GM12892 (cell line): Measurements from ENCODE around the gene PDE7B.
"Not testable (repeated sequence)": the region's sequence is repeated elsewhere in the genome, so short reads cannot be mapped to it uniquely, and the experiment has no call there.

ENCODE experiments used
- DNase-seq: peaks from one replicate; pipeline ENCODE4 v3.0.0; 2011; ENCODE audit not compliant: insufficient read length
- FAIRE-seq: peaks from 2 replicates; lab custom pipeline; 2011; peaks lifted over from hg19 to GRCh38; lab: Jason Lieb, UNC
- POLR2A ChIP-seq: IDR thresholded peaks from 2 replicates; pipeline ENCODE4 v1.6.1; 2011; ENCODE audit warnings: low read depth, low read length, control low read depth
- POLR2AphosphoS5 ChIP-seq: IDR thresholded peaks from 2 replicates; pipeline ENCODE4 v1.6.1; 2011; ENCODE audit warnings: low read depth, low read length, control low read depth
- TAF1 ChIP-seq: IDR thresholded peaks from 2 replicates; pipeline ENCODE4 v1.6.1; 2011; ENCODE audit warnings: low read depth, mild to moderate bottlenecking, control low read depth, low read length, borderline replicate concordance

The PDE7B gene

DNA sequence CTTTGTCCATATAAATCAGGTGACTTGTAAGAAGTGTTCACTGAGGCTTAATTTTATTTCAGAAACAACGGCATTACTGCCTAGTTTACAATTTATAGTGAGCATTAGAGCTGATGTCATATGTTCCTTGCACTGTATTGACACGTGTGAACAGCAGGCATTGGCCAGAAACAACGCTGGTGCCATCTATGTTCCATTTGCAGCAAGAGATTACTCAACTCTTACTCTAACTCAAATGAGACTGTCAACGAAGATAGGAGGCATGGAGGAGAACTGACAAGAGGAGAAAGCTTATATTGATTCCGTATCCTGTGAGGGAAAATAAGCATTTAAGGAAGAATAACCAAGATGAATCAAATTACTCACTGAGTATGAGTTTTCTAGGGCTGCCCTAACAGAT lies 350.2 kb downstream of the PDE7B start:
- TF ChIP-seq POLR2A (no peak), TAF1 (no peak), POLR2AphosphoS5 (no peak)
- FAIRE-seq (no peak), DNase-seq (no peak)

DNA sequence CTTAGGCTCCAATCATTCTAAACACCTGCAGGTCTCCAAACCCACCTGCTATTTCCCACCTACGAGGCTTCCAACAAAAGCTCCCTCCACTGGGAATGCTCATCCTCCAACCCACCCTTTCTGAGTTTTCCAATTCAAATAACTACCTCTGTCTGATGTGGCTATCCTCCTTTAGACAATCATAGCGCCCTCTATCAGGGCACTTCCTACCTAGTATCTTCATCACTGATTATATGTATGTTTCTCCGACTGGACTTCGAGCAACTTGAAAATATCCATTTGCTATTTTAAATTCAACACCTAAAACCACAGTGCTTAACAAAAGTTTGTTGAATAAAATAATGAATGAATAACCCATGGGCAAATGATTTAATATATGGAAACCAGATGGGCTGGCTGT lies 357.3 kb downstream of the PDE7B start:
- FAIRE-seq (no peak), DNase-seq (no peak)
- TF ChIP-seq POLR2AphosphoS5 (no peak), TAF1 (no peak), POLR2A (no peak)

DNA sequence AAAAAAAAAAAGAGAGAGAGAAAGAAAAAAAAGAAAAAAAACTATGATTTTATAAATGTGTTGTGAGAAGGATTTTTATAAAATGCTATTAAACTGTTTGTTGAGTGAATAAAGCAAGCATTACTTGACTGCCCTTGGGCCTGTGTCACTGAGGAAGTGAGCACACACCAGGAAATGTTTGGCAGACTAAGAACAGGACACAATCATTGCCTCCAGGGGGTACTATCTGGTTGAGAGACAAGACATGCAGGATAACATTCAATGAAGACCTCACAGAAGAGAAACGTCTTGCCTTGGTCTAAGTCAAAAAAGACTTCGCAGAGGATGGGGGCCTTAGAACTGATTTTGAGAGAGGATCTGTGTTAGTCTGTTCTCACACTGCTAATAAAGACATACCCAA lies 358.0 kb downstream of the PDE7B start:
- DNase-seq (no peak), FAIRE-seq (no peak)
- TF ChIP-seq TAF1 (no peak), POLR2AphosphoS5 (no peak), POLR2A (no peak)

DNA sequence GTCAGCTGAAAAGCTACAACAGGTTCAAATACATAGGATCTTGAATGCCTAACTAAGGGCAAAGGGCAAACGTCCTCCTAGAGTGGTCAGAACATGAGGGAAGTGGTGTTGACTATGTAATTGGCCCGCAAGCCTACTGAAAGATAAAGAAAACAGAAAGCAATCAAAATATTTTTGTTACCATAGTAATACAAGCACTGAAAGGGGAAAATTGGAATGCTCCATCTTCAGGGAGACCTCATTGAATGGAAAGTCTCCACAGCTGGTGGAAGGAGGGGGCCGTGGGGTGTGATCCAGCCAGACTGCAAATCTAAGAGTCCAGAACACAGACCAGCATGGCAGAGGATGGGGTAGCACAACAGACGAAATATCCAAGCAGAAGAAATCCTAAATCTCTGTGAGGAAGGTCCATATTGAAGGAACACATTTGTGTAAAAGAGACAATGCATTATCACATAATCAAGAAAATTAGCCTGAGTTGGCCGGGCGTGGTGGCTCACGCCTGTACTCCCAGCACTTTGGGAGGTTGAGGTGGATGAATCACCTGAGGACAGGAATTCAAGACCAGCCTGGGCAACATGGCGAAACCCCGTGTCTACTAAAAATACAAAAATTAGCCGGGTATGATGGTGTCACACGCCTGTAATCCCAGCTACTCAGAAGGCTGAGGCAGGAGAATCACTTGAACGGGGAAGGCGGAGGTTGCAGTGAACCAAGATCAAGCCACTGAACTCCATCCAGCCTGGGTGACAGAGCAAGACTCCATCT lies 359.1 kb downstream of the PDE7B start:
- FAIRE-seq = no peak
- no peak for TF ChIP-seq POLR2AphosphoS5
- TF ChIP-seq POLR2A = no peak
- no peak for TF ChIP-seq TAF1
- no peak for DNase-seq

DNA sequence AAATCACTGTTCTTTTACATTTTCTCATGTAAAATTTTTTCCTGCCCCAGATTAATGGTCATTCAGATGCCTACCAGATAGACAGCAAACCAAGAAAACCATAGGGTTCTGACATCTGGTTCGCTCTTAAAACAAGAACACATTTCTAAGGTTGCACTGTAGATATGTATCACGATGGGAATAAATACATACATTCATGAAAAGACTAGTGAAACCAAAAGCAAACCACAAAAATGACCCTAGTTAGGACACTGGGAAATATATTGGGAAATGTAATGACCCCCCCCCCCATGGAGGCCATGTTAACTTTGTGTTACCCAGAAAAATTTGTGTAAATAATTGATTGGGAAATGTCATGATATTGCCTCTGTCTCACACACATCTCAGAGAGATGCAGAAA lies 361.1 kb downstream of the PDE7B start:
- TF ChIP-seq TAF1 (no peak), POLR2AphosphoS5 (no peak), POLR2A (no peak)
- FAIRE-seq (no peak), DNase-seq (no peak)

DNA sequence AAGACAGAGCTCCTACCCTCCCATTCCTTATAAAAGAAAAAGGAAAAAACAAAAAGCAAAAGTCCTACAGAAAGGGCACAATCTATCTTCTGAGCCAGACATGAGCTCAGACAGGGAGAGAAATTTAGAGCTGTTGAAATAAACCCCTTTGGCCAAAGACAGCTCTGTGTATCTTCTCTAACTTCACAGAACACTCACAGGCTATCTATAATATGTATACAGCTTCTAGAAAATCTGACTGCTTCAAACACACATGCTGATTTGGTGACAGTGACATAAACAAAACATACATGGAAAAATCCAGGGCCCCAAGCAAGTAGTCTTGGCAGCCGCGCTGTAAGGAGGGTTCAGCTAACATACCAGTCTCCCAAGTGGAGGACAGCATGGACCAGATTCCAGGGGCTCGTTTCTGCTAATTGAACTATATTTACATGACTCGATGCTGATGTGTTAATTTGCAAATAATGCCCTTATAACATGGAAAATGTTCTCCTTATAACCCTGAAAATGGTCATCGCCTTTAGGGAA lies 361.6 kb downstream of the PDE7B start:
- TF ChIP-seq POLR2A = no peak
- no peak for TF ChIP-seq TAF1

DNA sequence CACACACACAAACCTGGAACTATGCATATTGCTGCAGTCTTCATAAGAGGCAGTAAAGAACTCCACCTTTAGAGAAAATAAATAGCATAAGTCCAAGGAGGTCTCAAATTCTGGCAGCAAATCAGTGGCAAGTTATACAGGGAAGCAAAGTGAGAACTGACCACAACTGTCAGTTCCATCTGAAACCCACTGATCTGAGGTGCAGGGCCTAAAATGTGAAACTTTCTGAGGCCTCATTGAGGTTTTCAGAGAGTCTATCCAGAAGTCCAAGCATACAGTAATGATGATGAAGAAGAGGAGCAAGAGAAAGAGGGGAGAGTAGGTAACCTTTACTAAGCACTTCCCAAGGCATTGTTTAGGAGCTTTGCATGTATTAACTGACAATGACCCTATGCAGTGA lies 362.4 kb downstream of the PDE7B start:
- DNase-seq = no peak
- no peak for FAIRE-seq
- TF ChIP-seq TAF1 (no peak), POLR2A (no peak), POLR2AphosphoS5 (no peak)

More for the DNA sequence above, 361.6 kb downstream of the PDE7B start:
- no peak for FAIRE-seq
- DNase-seq = no peak

DNA sequence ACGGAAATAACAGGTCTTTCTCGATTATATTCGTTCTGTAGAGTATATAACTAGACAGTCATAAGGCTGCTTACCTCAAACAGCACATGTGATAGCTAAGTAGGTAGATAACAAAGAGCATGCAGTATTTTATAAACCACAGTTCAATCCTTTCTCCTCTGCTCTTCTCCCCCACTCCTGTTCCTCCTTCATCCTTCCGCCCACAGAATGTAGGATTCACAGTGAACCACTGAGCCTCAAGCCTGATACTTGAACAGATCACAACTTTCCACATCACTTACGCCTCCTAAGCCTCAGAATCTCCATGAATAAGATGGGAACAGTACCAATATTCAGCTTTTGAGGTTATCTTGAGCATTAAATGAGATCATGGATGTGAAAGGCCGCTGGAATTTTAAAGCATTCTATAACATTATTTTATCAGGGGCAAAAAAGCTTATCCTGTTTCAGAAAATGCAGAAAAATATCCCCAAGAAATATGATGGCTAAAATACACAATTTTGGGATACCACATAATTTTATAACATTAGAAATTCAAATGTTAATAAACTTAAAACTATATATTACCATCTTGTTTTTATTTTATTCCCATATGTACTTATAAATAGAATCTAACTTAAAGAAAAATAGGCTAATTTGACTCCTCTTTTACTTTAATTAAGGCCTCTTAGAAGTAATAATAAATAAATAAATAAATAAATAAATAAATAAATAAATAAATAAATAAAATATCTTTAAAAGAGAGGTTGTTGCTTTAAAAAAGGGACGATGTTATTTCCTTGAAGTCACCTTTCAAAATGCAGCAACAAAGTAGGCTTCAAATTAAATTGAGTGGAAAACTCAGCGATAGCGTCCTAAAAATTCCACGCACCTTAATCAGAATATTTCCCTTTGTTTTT lies 365.3 kb downstream of the PDE7B start:
- TF ChIP-seq TAF1 = no peak
- no peak for DNase-seq
- no peak for FAIRE-seq

DNA sequence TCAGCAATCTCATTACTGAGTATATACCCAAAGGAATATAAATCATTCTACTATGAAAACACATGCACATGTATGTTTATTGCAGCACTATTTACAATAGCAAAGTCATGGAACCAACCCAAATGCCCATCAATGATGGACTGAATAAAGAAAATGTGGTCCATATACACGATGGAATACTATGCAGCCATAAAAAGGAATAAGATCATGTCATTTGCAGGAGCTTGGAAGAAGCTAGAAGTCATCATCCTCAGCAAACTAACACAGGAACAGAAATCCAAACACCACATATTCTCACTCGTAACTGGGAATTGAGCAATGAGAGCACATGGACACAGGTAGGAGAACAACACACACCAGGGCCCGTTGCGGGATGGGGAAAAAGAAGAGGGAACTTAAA lies 373.5 kb downstream of the PDE7B start:
- FAIRE-seq, DNase-seq: not testable (repeated sequence)

DNA sequence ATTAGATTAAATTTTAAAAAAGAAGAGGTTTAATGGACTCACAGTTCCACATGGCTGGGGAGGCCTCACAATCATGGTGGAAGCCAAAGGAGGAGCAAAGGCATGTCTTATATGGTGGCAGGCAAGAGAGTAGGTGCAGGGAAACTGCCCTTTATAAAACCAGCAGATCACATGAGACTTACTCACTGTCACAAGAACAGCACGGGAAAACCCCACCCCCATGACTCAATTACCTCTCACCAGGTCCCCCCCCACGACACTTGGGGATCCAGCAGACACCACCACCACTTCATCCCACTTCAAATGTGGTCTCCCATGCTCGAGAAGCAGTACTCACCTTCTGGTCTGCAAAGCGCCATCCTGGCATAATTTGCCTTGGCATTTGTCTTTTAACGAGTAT lies 374.0 kb downstream of the PDE7B start:
- TF ChIP-seq POLR2AphosphoS5 (no peak), TAF1 (no peak), POLR2A (no peak)
- DNase-seq (no peak), FAIRE-seq (no peak)

DNA sequence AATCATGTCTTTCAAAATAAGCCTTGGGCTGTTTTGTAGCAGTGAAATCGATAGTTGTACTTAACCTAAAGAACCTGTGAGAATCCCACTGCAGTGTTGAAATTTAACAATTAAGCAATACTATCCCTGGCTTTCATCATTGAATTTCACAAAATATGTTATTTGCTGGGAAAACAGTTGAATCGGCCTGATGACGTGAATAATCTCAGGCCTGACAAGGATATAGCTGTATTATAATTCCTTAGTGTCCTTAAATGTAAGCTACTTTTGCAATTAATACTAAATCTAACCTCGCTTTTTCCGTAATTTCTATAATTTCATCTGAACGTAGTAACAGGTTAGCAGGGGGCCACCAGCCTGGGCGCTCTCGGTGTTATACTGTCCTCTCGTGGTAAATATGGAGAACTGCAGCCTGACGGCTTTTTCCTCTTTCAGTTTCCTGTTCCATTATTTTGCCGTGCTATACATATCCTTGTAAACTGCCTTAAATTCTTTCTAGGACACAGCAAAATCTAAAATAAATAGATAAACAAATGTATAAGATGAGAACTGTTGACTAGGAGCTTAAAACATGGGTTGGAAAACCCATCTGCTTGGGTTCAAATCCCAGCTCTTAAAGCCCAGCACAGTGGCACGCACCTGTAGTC lies 374.6 kb downstream of the PDE7B start:
- TF ChIP-seq TAF1 (no peak), POLR2A (no peak), POLR2AphosphoS5 (no peak)
- DNase-seq (no peak), FAIRE-seq (peak; percentile 40)
